Muscle layer of duodenum (tissue), 2 donors: Measurements from ENCODE around the gene ZNF280D.
A peak's percentile ranks its signal among the peaks of the same experiment; 100 is the strongest.

Source experiments
- H3K27ac ChIP-seq: one replicate; pipeline ENCODE4 v1.7.0; 2013; ENCODE audit warnings: mild to moderate bottlenecking, low read length
- H3K27me3 ChIP-seq: one replicate; pipeline ENCODE4 v1.7.0; 2013; ENCODE audit warnings: low read depth, mild to moderate bottlenecking, control low read depth, low read length
- H3K36me3 ChIP-seq, 2 donors: one replicate each; pipeline ENCODE4 v1.7.0; 2013; ENCODE audit warnings: low read length in 2 of 2, control low read depth in 1 of 2, mild to moderate bottlenecking in 1 of 2; ENCODE audit not compliant: insufficient read depth in 2 of 2, control insufficient read depth in 1 of 2
- H3K4me1 ChIP-seq, 2 donors: one replicate each; pipeline ENCODE4 v1.7.0; 2013; ENCODE audit warnings: low read length in 2 of 2, mild to moderate bottlenecking in 2 of 2, control low read depth in 1 of 2, moderate library complexity in 1 of 2; ENCODE audit not compliant: insufficient read depth in 2 of 2, control insufficient read depth in 1 of 2
- H3K4me3 ChIP-seq, 2 donors: one replicate each; pipeline ENCODE4 v1.7.0; 2013; ENCODE audit warnings: low read length in 2 of 2, low read depth in 1 of 2, mild to moderate bottlenecking in 1 of 2
- H3K9me3 ChIP-seq, 2 donors: one replicate each; pipeline ENCODE4 v1.7.0; 2013; ENCODE audit warnings: low read length in 2 of 2, control low read depth in 1 of 2, mild to moderate bottlenecking in 1 of 2; ENCODE audit not compliant: control insufficient read depth in 1 of 2
- donor health status: healthy.

ZNF280D gene

DNA sequence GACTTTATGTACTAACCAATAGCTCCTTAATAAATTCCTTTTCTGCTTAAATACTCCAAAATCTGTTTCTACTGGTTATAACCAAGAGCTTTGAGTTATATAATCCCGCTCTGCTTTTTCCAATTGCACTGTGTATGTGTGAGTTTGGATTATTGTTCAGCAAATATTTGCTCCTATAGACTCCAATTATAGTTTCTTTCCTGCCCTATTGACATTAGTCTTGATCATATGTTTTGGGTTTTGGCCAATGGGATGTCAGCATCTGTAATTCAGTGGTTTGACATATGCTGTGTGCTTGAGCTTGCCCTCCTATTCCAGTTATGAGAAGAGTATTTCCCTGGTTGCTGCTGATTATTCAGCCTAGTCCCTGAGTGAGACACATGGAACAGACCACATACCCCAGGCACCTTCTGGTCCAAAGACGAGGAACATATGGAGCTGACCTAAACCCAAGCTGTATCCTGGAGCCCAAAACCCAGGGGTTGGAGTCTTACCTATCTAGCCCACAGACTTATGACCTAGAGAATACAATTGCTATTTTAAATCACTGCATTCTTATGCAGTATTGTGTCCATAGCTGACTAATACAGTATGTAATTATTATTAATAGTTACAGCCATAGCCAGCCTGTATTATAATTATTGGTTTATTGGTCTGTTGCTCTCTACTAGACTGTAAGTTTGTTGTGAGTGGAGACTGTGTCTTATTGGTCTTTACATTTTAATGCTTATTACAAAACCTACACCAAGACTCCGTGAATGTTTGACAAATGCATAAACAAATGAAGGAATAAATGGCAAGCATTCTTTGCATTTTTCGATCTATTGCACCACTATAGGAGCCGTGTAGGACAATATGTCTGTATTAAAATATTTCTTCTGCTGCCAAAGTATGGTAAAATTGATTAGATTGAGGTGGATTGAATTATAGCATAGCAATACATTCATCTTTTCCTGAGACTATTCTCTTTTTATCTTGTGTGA, 11.7 kb upstream of the ZNF280D start:
- no peaks in the 10 kb centered on the region for H3K4me1 ChIP-seq
- H3K27me3 ChIP-seq, result no peaks in the 10 kb centered on the region
- H3K27ac ChIP-seq, result no peak overlapping the region
- no peak overlapping the region for H3K4me3 ChIP-seq
- no peaks in the 10 kb centered on the region for H3K9me3 ChIP-seq
- H3K36me3 ChIP-seq, result no peaks in the 10 kb centered on the region

- H3K27ac ChIP-seq, result no peak overlapping the region
- H3K4me3 ChIP-seq, result no peak overlapping the region
- H3K9me3 ChIP-seq, result no peaks in the 10 kb centered on the region
- H3K27me3 ChIP-seq, result no peaks in the 10 kb centered on the region
- H3K36me3 ChIP-seq, result no peaks in the 10 kb centered on the region
- H3K4me1 ChIP-seq, result no peaks in the 10 kb centered on the region
Measured at GRCh38 chr15:56741541-56741940, 8.2 kb upstream of the ZNF280D start.

- Histone ChIP-seq H3K4me1 (no peaks in the 10 kb centered on the region), H3K9me3 (no peaks in the 10 kb centered on the region), H3K27me3 (no peaks in the 10 kb centered on the region), H3K27ac (no peak overlapping the region), H3K4me3 (no peak overlapping the region), H3K36me3 (no peaks in the 10 kb centered on the region)
Measured at GRCh38 chr15:56739964-56740640, 6.8 kb upstream of the ZNF280D start.

DNA sequence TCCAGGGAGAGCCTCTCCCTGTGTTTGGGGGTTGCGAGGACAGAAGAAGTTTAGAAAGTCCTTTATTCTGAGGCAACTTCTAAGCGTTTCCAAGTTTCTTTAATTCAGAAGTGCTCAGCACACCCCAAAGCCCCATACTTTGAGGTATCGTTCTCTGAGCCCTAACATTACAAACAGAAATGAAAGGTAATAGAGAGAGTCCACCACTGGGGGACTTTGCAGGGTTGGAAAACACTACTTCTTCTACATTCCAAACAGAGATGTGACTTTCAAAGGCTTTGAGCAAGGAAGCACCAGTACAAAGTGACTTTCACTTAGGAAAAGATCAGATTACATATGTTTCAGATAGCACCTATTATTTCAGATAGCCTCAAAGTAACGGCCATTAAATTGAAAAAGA, 6.2 kb upstream of the ZNF280D start:
- no peak overlapping the region for H3K27ac ChIP-seq
- no peaks in the 10 kb centered on the region for H3K4me1 ChIP-seq
- H3K27me3 ChIP-seq, result no peaks in the 10 kb centered on the region
- no peak overlapping the region for H3K4me3 ChIP-seq
- H3K36me3 ChIP-seq, result no peaks in the 10 kb centered on the region
- no peaks in the 10 kb centered on the region for H3K9me3 ChIP-seq

DNA sequence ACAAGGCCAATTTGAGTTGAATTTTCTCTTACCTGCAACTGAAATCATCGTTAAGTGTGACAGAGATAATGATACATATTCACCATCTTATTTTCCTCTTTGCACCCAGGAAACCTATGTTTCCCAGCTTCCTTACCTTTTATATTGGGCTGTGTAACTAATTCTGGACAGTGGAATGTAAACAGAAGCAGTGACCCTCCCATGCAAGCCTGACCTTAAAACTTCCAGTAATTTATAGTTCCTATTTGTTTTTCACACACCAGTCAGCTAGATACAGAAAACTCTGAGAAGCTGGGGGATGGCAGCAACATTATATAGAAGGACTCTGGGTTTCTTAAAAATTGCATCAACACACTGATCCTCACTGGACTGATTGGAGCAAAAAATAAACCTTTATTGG, 4.5 kb upstream of the ZNF280D start:
- no peak overlapping the region for H3K27ac ChIP-seq

DNA sequence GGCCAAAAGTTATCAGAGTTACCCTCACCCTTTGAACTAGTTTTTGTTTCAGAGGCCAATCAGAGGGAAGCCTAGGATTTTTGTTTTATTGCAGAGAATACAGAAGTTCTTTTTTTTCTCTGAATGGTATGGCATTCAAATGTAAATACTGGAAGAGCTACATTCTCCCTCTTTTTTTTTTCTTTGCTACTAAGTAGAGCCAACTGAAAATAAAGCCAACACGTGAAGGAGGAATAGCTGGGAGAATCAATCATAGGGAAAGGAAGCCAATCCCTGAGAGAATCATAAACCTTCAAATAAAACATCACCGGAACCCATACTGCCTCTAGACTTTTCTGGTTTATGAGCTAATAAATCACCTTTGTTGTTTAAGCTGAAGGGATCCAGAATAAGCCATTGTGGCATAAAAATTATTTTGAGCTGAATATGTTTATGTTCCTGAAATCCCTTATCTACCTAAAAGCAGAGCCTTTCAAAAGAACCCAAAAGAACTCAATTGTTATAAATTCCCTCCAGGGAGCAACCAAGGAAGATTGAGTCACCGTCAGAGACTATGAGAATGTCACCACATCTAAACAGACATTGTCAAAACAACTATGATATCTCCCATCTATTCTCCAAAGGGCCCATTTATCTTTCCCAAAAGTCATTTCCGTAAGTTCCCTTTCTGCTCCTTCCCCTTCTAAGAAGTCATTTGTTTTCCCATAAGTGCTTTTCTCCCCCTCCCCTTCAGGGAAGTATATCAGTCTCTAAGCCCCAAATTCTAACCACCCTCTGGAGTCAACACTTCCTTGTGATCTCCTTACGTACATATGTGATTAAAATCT, 3.8 kb upstream of the ZNF280D start:
- Histone ChIP-seq H3K4me1 (peaks cover 0 to under 1% of the 10 kb centered on the region in 2 donors), H3K4me3 (no peak overlapping the region), H3K27me3 (no peaks in the 10 kb centered on the region), H3K27ac (peak overlapping the region; percentile 32), H3K36me3 (peaks cover 0 to 4% of the 10 kb centered on the region in 2 donors), H3K9me3 (no peaks in the 10 kb centered on the region)

More for the DNA sequence above, 4.5 kb upstream of the ZNF280D start:
- no peaks in the 10 kb centered on the region for H3K27me3 ChIP-seq
- no peaks in the 10 kb centered on the region for H3K9me3 ChIP-seq
- no peak overlapping the region for H3K4me3 ChIP-seq
- H3K36me3 ChIP-seq, result no peaks in the 10 kb centered on the region
- no peaks in the 10 kb centered on the region for H3K4me1 ChIP-seq

- peaks cover 0 to 7% of the 10 kb centered on the region in 2 donors for H3K36me3 ChIP-seq
- H3K27ac ChIP-seq, result peak overlapping the region; percentile 32
- no peak overlapping the region for H3K4me3 ChIP-seq
- H3K9me3 ChIP-seq, result no peaks in the 10 kb centered on the region
- H3K27me3 ChIP-seq, result no peaks in the 10 kb centered on the region
- H3K4me1 ChIP-seq, result peaks cover 0 to 8% of the 10 kb centered on the region in 2 donors
Measured at GRCh38 chr15:56736308-56736707, 3.0 kb upstream of the ZNF280D start.

DNA sequence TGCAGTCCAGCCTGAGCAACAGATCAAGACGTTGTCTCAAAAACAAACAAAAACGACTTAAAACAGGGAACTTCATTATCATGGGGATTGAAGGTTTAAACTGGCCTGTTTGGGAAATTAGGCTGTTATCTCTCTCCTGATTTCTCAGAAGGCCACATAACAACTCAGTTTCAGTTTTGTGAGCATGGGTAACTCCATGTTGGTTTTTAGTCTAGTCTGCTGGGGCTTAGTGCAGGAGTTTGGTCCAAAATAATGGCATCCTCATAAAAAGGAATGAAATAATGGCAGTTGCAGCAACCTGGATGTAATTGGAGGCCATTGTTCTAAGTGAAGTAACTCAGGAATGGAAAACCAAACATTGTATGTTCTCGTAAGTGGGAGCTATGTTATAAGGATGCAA, 2.3 kb upstream of the ZNF280D start:
- Histone ChIP-seq H3K4me1 (peaks cover 4 to 15% of the 10 kb centered on the region in 2 donors), H3K4me3 (no peak overlapping the region), H3K36me3 (peaks cover 0 to 7% of the 10 kb centered on the region in 2 donors), H3K9me3 (no peaks in the 10 kb centered on the region), H3K27me3 (no peaks in the 10 kb centered on the region), H3K27ac (no peak overlapping the region)

DNA sequence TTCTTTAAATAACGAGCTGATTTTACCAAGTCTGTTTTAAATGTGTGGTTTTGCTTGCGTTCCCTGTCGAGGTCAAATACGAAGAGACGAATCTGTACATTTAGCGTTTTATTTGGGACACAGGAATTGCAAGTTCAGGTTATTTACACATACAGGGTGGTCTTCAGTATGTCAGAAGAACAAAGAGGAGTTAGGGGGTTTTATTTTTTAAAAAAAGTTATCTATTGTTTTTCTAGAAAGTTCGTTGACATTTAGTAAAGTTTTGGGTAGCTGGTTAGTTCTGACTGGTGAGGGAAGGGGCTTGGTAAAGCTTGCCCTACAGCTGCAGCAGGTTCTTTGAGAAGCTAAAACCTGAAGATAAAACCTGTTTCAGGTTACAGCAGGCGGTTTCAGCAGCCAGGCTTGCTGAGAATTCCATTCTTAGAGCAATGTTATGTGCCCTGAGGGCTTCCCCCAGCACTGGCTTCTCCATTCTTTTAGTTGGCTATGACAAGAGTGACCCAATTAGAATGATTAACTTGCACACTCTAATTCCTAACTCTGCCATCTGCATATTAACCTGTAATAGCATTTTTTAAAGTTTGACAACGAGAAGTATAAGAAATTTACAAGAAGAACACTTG, 815 bp upstream of the ZNF280D start:
- H3K9me3 ChIP-seq, result no peaks in the 10 kb centered on the region
- H3K36me3 ChIP-seq, result peaks cover 0 to 7% of the 10 kb centered on the region in 2 donors
- H3K27me3 ChIP-seq, result no peaks in the 10 kb centered on the region
- peaks cover 14 to 30% of the 10 kb centered on the region in 2 donors for H3K4me1 ChIP-seq
- H3K27ac ChIP-seq, result no peak overlapping the region
- peak overlapping the region; percentile 8 to 71 for H3K4me3 ChIP-seq

DNA sequence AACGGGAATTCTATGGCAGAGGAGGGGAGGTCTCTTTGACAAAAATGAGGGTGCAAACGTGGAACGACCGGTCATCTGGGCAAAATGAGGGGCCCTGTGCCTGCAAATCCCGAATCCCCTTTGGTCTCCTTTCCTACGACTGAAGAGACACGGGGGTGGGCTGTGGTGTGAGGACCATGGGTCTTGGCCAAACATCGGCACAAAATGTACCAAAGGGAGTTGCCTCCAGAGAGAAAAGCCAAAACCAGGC, 498 bp downstream of the ZNF280D start:
- Histone ChIP-seq H3K4me3 (peak overlapping the region; percentile 71 to 80), H3K27ac (peak overlapping the region; percentile 95), H3K9me3 (no peaks in the 10 kb centered on the region), H3K27me3 (no peaks in the 10 kb centered on the region), H3K4me1 (peaks cover 14 to 34% of the 10 kb centered on the region in 2 donors), H3K36me3 (peaks cover 0 to 7% of the 10 kb centered on the region in 2 donors)
